K562 (cell line): ENCODE results near the gene HTRA3. TPM values are rescaled to one million over a fixed set of nuclear protein-coding genes. Genes with fewer than 3 reads are reported as not detected.

ENCODE experiments used
- ATAC-seq: fragments of 200-7000 bp; cut with Tn5 transposase; 3 replicates; pipeline ENCODE4 v1.9.1; 2020; ENCODE audit warnings: moderate library complexity
- BruUV-seq: library from RNA; stranded (reverse); fragments of 400-500 nt; replicated peaks from 2 replicates; lab custom pipeline; 2021; lab: Mats Ljungman, UMichigan
- CTCF ChIA-PET: fragments of 300-600 bp; formaldehyde crosslinking; extraction: SDS; loops from one replicate; lab custom pipeline; 2021; ENCODE audit warnings: low intra/inter-chr PET ratio; lab: Yijun Ruan, JAX
- POLR2A ChIA-PET: fragments of 300-600, 350-650 bp; sonication (Branson Sonifier 250); formaldehyde crosslinking; extraction: SDS; loops from one replicate; lab custom pipeline; 2021; ENCODE audit warnings: antibody characterized with exemption, inconsistent platforms; lab: Yijun Ruan, JAX
- DNase-seq, 4 experiments: peaks; one replicate each; pipeline versions ENCODE4 v3.0.0 to v3.0.0-alpha.2; 2011 to 2018; ENCODE audit warnings: low spot score in 3 of 4, mixed read lengths in 3 of 4; ENCODE audit errors: extremely low read depth in 1 of 4
- FAIRE-seq: peaks from 2 replicates; lab custom pipeline; 2011; peaks lifted over from hg19 to GRCh38; lab: Jason Lieb, UNC
- H2AFZ ChIP-seq: 2 replicates; pipeline ENCODE4 v1.6.0; 2011; ENCODE audit warnings: low read depth, low read length, control low read depth, inconsistent platforms
- H3K27ac ChIP-seq: fragments of 200-600 bp; 3 replicates; pipeline ENCODE4 v1.8.0; 2011; ENCODE audit warnings: low read depth, mild to moderate bottlenecking, control low read depth, inconsistent platforms, low read length, moderate library complexity, mixed read lengths; ENCODE audit errors: extremely low read depth
- H3K27me3 ChIP-seq, 2 experiments: fragments of 300-600 bp in 1 of 2; 2 replicates in 1 of 2; 3 replicates in 1 of 2; pipeline versions ENCODE4 v1.6.0 to v1.8.0; 2011; ENCODE audit warnings: inconsistent platforms in 2 of 2, low read length in 2 of 2, mild to moderate bottlenecking in 1 of 2, mixed read lengths in 1 of 2, moderate library complexity in 1 of 2; ENCODE audit not compliant: control insufficient read depth in 2 of 2, insufficient read depth in 2 of 2
- H3K36me3 ChIP-seq: fragments of 300-600 bp; 3 replicates; pipeline ENCODE4 v1.8.0; 2011; ENCODE audit warnings: mild to moderate bottlenecking, low read length, inconsistent platforms; ENCODE audit not compliant: control insufficient read depth, insufficient read depth
- H3K4me1 ChIP-seq, 2 experiments: fragments of 200-600 bp in 1 of 2; replicated peaks in 1 of 2; 2 replicates in 1 of 2; 3 replicates in 1 of 2; pipeline versions ENCODE4 v1.5.1 to v1.8.0; 2011; ENCODE audit warnings: inconsistent platforms in 2 of 2, low read length in 2 of 2, mild to moderate bottlenecking in 1 of 2, mixed read lengths in 1 of 2, moderate library complexity in 1 of 2; ENCODE audit not compliant: control insufficient read depth in 2 of 2, insufficient read depth in 2 of 2
- H3K4me2 ChIP-seq: 2 replicates; pipeline ENCODE4 v1.6.1; 2011; ENCODE audit warnings: low read length, control low read depth, inconsistent platforms, mixed read lengths; ENCODE audit not compliant: insufficient read depth
- H3K4me3 ChIP-seq: fragments of 200-600 bp; sonication (generic), shearing (Covaris generic); 2 replicates; pipeline ENCODE4 v1.5.1; 2016; ENCODE audit warnings: control low read depth, inconsistent platforms
- H3K79me2 ChIP-seq: fragments of 200-600 bp; 3 replicates; pipeline ENCODE4 v1.8.0; 2011; ENCODE audit warnings: low read length, inconsistent platforms; ENCODE audit not compliant: control insufficient read depth, insufficient read depth
- H3K9ac ChIP-seq, 2 experiments: 2 replicates each; pipeline versions ENCODE4 v1.6.0 to v1.6.1; 2011; ENCODE audit warnings: low read depth in 2 of 2, low read length in 2 of 2, control low read depth in 1 of 2, inconsistent platforms in 1 of 2, mild to moderate bottlenecking in 1 of 2, mixed read lengths in 1 of 2; ENCODE audit not compliant: insufficient read depth in 1 of 2
- H3K9me1 ChIP-seq: one replicate; pipeline ENCODE4 v1.6.0; 2011; ENCODE audit warnings: inconsistent platforms, mild to moderate bottlenecking, low read length, moderate library complexity; ENCODE audit not compliant: control insufficient read depth, insufficient read depth
- H3K9me3 ChIP-seq: replicated peaks from 2 replicates; pipeline ENCODE4 v1.5.1; 2011; ENCODE audit warnings: low read depth, low read length, inconsistent platforms; ENCODE audit not compliant: control insufficient read depth, insufficient read depth
- H4K20me1 ChIP-seq: replicated peaks from 2 replicates; pipeline ENCODE4 v1.6.1; 2011; ENCODE audit warnings: low read length, inconsistent platforms, mixed read lengths; ENCODE audit not compliant: control insufficient read depth, insufficient read depth
- ARNT ChIP-seq, 2 experiments: fragments of 450-650 bp; IDR thresholded peaks; 2 replicates each; pipeline ENCODE4 v1.6.1; 2016; ENCODE audit warnings: mild to moderate bottlenecking in 1 of 2
- BHLHE40 ChIP-seq: IDR thresholded peaks from 2 replicates; pipeline ENCODE4 v1.6.1; 2011; ENCODE audit warnings: low read length, improper control_type of control experiment
- BRF2 ChIP-seq: IDR thresholded peaks from 3 replicates; pipeline ENCODE4 v1.6.1; 2011; ENCODE audit warnings: borderline replicate concordance, mild to moderate bottlenecking; ENCODE audit not compliant: insufficient read length, insufficient read depth
- E2F4 ChIP-seq: sonication (generic); formaldehyde crosslinking; IDR thresholded peaks from 2 replicates; pipeline ENCODE4 v1.8.0; 2022; ENCODE audit warnings: mild to moderate bottlenecking, low read depth, missing genetic modification reagents
- ESRRA ChIP-seq: fragments of 450-650 bp; IDR thresholded peaks from 2 replicates; pipeline ENCODE4 v1.6.1; 2014; ENCODE audit warnings: low read depth, mild to moderate bottlenecking, moderate library complexity, borderline replicate concordance
- FIP1L1 ChIP-seq: fragments of 200-400 bp; formaldehyde crosslinking; IDR thresholded peaks from 2 replicates; pipeline ENCODE4 v1.6.1; 2018; ENCODE audit warnings: mild to moderate bottlenecking, low read depth, low read length; ENCODE audit not compliant: poor library complexity, severe bottlenecking
- MAZ ChIP-seq, 2 experiments: fragments of 450-650 bp in 1 of 2; sonication (generic) in 1 of 2; formaldehyde crosslinking; IDR thresholded peaks in 1 of 2; conservative IDR thresholded peaks in 1 of 2; 2 replicates each; pipeline versions ENCODE4 v1.4.0 to v1.5.0; 2020; ENCODE audit warnings: mild to moderate bottlenecking in 1 of 2, missing genetic modification reagents in 1 of 2
- NCOA6 ChIP-seq: fragments of 450-650 bp; IDR thresholded peaks from 2 replicates; pipeline ENCODE4 v1.6.1; 2017; ENCODE audit warnings: mild to moderate bottlenecking
- OTX1 ChIP-seq: fragments of 450-650 bp; formaldehyde crosslinking; IDR thresholded peaks from 2 replicates; pipeline ENCODE4 v1.4.0; 2022; ENCODE audit warnings: mild to moderate bottlenecking
- SPI1 ChIP-seq: IDR thresholded peaks from 2 replicates; pipeline ENCODE4 v1.6.1; 2011; ENCODE audit warnings: low read depth, low read length, control low read depth, borderline replicate concordance
- ZFP36 ChIP-seq: fragments of 150-350 bp; IDR thresholded peaks from 2 replicates; pipeline ENCODE4 v1.6.1; 2018; ENCODE audit warnings: low read length, low read depth; ENCODE audit not compliant: partially characterized antibody
- ZNF384 ChIP-seq: IDR thresholded peaks from 2 replicates; pipeline ENCODE4 v1.6.1; 2012; ENCODE audit warnings: low read depth, low read length, improper control_type of control experiment
- ZNF395 ChIP-seq: fragments of 200-800 bp; sonication (Bioruptor generic); IDR thresholded peaks from 2 replicates; pipeline ENCODE4 v1.6.1; 2017; ENCODE audit warnings: missing genetic modification characterization, missing compliant biosample characterization
- WGBS: fragments of 100-300 bp; shearing (Covaris generic); methylation state at CpG from one replicate; pipeline ENCODE4 v1.1.6; 2016; ENCODE audit warnings: low coverage, mixed read lengths; ENCODE audit not compliant: insufficient coverage; ENCODE audit errors: missing lambda C conversion rate; 5-methylcytosine and 5-hydroxymethylcytosine counted together
- in situ Hi-C: fragments of 300-500 bp; cut with MboI; formaldehyde crosslinking; loops from 4 replicates; pipeline ENCODE4 v1.15.0; 2018; ENCODE audit warnings: inconsistent platforms, mixed read lengths
- intact Hi-C: fragments of 100-400 bp; cut with micrococcal nuclease; formaldehyde crosslinking; loops from 2 replicates; pipeline ENCODE4 v1.14.2; 2022
- polyA plus RNA-seq, 8 experiments: library from polyadenylated mRNA; depleted of rRNA in 4 of 8; stranded (reverse) in 5 of 8; unstranded in 3 of 8; fragments of >200 nt; fragmentation: Nextera tagmentation in 2 of 8; fragmentation: Illumina TruSeq in 1 of 8; extraction: Ambion mirVana in 2 of 8; extraction: Trizol in 1 of 8; gene quantifications; 2 replicates each; pipeline versions ENCODE4 v1.2.1 to v1.2.3, GENCODE V29; 2011 to 2014; ENCODE audit warnings: inconsistent platforms in 1 of 8, missing spikeins in 1 of 8
- total RNA-seq, 7 experiments: library from RNA; depleted of rRNA in 6 of 7; stranded (reverse); fragments of >200 nt in 6 of 7; fragmentation: Illumina TruSeq in 2 of 7; extraction: Trizol in 2 of 7; gene quantifications; 2 replicates each; pipeline versions ENCODE4 v1.2.1 to v1.2.3, GENCODE V29; 2011 to 2021; ENCODE audit warnings: low replicate concordance in 1 of 7

HTRA3 gene
- total and polyA plus RNA-seq, 9 of the 15 experiments (the other 6 are each of a cell fraction or from before 2014, with no cell fraction given), result 0.04 TPM; not detected in 8

- peaks cover 0 to 17% of the 10 kb centered on the region in 2 experiments; a peak in 3 of 5 replicates for H3K4me1 ChIP-seq
- H2AFZ ChIP-seq, result no peak overlapping the region
- DNase-seq (no peak), FAIRE-seq (no peak), ATAC-seq (no peak)
- H3K36me3 ChIP-seq, result no peaks in the 10 kb centered on the region
- H3K9me1 ChIP-seq, result peaks cover 2% of the 10 kb centered on the region
- H3K9ac ChIP-seq, result no peak overlapping the region
- no peak overlapping the region for H3K4me2 ChIP-seq
- H3K27ac ChIP-seq, result no peak overlapping the region
- H4K20me1 ChIP-seq, result peaks cover 10% of the 10 kb centered on the region
- TF ChIP-seq ZNF384 (no peak), OTX1 (no peak), MAZ (CRISPR knock-in tag; conservative IDR thresholded peaks at IDR 0.05 in 1 of 2, IDR thresholded peaks at IDR 0.05 in 1 of 2) (no peak), BRF2 (no peak), SPI1 (no peak), ARNT (IDR thresholded peaks at IDR 0.05) (no peak), E2F4 (CRISPR knock-in tag) (no peak), NCOA6 (no peak), ESRRA (no peak), ZFP36 (no peak), ZNF395 (no peak), BHLHE40 (no peak), FIP1L1 (no peak)
- no peaks in the 10 kb centered on the region for H3K79me2 ChIP-seq
- WGBS, result 14% methylated on average over 12 of the region's 12 CpGs
- ChIA-PET POLR2A (interaction anchor here (2.1 to 2.8 kb wide), 2 partner anchors 9 to 18 kb away, joined by 6 to 8 read pairs; no protein-coding TSS in a partner anchor), CTCF (no interaction called here)
- intact Hi-C loops, result no loop called here
- BruUV-seq, result no TSS peak
- no peaks in the 10 kb centered on the region for H3K9me3 ChIP-seq
- in situ Hi-C loops, result no loop called here
- peaks cover 0 to 39% of the 10 kb centered on the region in 2 experiments; a peak in 1 of 5 replicates for H3K27me3 ChIP-seq
- no peak overlapping the region for H3K4me3 ChIP-seq
Measured at GRCh38 chr4:8224267-8224974, 45.1 kb upstream of the HTRA3 start.
